ENCODE results near the gene RPS6KA2.

Gene RPS6KA2

GRCh38 chr6:166505133-166505905 lies 121.7 kb downstream of the RPS6KA2 start:
- no peak for TF ChIP-seq CTCF (IDR thresholded peaks at IDR 0.05; ENCODE audit: control extremely low read depth, extremely low read depth, low read depth, missing control alignments)
- DNase-seq (ENCODE audit: extremely low spot score) = no peak
- ChIA-PET CTCF (no interaction called here), POLR2A (no interaction called here)

- ChIA-PET POLR2A (no interaction called here), CTCF (no interaction called here)
- TF ChIP-seq CTCF (IDR thresholded peaks at IDR 0.05; ENCODE audit: control extremely low read depth, extremely low read depth, low read depth, missing control alignments) = no peak
- no peak for DNase-seq (ENCODE audit: extremely low spot score)
Measured at GRCh38 chr6:166504100-166504499, 123.0 kb downstream of the RPS6KA2 start.

- CTCF ChIA-PET = no interaction called here
- no peak for DNase-seq (ENCODE audit: extremely low spot score)
- TF ChIP-seq CTCF (IDR thresholded peaks at IDR 0.05; ENCODE audit: control extremely low read depth, extremely low read depth, low read depth, missing control alignments) = no peak
- POLR2A ChIA-PET = no interaction called here
Measured at GRCh38 chr6:166503167-166503744, 123.8 kb downstream of the RPS6KA2 start.

GRCh38 chr6:166502453-166502852 lies 124.6 kb downstream of the RPS6KA2 start:
- TF ChIP-seq CTCF (IDR thresholded peaks at IDR 0.05; ENCODE audit: control extremely low read depth, extremely low read depth, low read depth, missing control alignments) = no peak
- DNase-seq (ENCODE audit: extremely low spot score) = no peak
- ChIA-PET POLR2A (no interaction called here), CTCF (interaction anchor here (1.4 kb wide), 1 partner anchor 10 kb away, joined by 3 read pairs; no protein-coding TSS in a partner anchor)

GRCh38 chr6:166501246-166501645 lies 125.8 kb downstream of the RPS6KA2 start:
- ChIA-PET POLR2A (no interaction called here), CTCF (interaction anchor here (1.4 to 1.6 kb wide), 2 partner anchors 8 to 12 kb away, joined by 3 to 4 read pairs; no protein-coding TSS in a partner anchor)
- TF ChIP-seq CTCF (IDR thresholded peaks at IDR 0.05; ENCODE audit: control extremely low read depth, extremely low read depth, low read depth, missing control alignments) = no peak
- no peak for DNase-seq (ENCODE audit: extremely low spot score)

GRCh38 chr6:166500246-166500645 lies 126.8 kb downstream of the RPS6KA2 start:
- DNase-seq (ENCODE audit: extremely low spot score) = no peak
- ChIA-PET CTCF (interaction anchor here (1.6 kb wide), 2 partner anchors 9 to 15 kb away, joined by 3 to 4 read pairs; no protein-coding TSS in a partner anchor), POLR2A (no interaction called here)
- no peak for TF ChIP-seq CTCF (IDR thresholded peaks at IDR 0.05; ENCODE audit: control extremely low read depth, extremely low read depth, low read depth, missing control alignments)

Data from GM10248 (cell line).